Progenitor cell of endocrine pancreas (in vitro differentiated cells): ENCODE data around the gene NPL. TPM values are rescaled to one million over a fixed set of nuclear protein-coding genes. Genes with fewer than 3 reads are reported as not detected.

ENCODE experiments used
- DNase-seq: peaks from one replicate; pipeline ENCODE4 v3.0.0; 2021; ENCODE audit warnings: low spot score; ENCODE audit not compliant: unreplicated experiment
- H3K27ac Mint-ChIP-seq: 2 replicates; pipeline ENCODE4 v1.8.0; 2021; ENCODE audit warnings: mild to moderate bottlenecking, moderate library complexity, mixed read lengths
- H3K27me3 Mint-ChIP-seq: 2 replicates; pipeline ENCODE4 v1.8.0; 2021; ENCODE audit warnings: mixed read lengths
- H3K36me3 Mint-ChIP-seq: 2 replicates; pipeline ENCODE4 v1.8.0; 2022; ENCODE audit warnings: mixed read lengths; ENCODE audit not compliant: insufficient read depth
- H3K4me1 Mint-ChIP-seq: 2 replicates; pipeline ENCODE4 v1.8.0; 2021; ENCODE audit warnings: low read depth, mixed read lengths
- H3K4me3 Mint-ChIP-seq: 2 replicates; pipeline ENCODE4 v1.8.0; 2021; ENCODE audit warnings: low read depth, mild to moderate bottlenecking, moderate library complexity, mixed read lengths
- H3K9me3 Mint-ChIP-seq: 2 replicates; pipeline ENCODE4 v1.8.0; 2021; ENCODE audit warnings: low read depth, mixed read lengths
- CTCF ChIP-seq: fragments of 200-600 bp; sonication (generic); IDR thresholded peaks from one replicate; pipeline ENCODE4 v1.5.0; 2021; ENCODE audit warnings: antibody characterized with exemption, mild to moderate bottlenecking; ENCODE audit not compliant: unreplicated experiment
- total RNA-seq: library from RNA; stranded (reverse); gene quantifications from 2 replicates; pipeline ENCODE4 v1.2.1, GENCODE V29; 2021

The NPL gene
- total RNA-seq, 1 donor from 2014 or later, result 2.0 TPM

- peaks cover 2% of the 10 kb centered on the region for H3K4me1 Mint-ChIP-seq
- H3K4me3 Mint-ChIP-seq, result no peak overlapping the region
- H3K9me3 Mint-ChIP-seq, result no peaks in the 10 kb centered on the region
- H3K27me3 Mint-ChIP-seq, result peaks cover 34% of the 10 kb centered on the region
- no peak for DNase-seq
- no peak overlapping the region for H3K27ac Mint-ChIP-seq
- TF ChIP-seq CTCF, result no peak
- no peaks in the 10 kb centered on the region for H3K36me3 Mint-ChIP-seq
Measured at GRCh38 chr1:182785181-182785580, 4.4 kb upstream of the NPL start.

- no peaks in the 10 kb centered on the region for H3K9me3 Mint-ChIP-seq
- no peaks in the 10 kb centered on the region for H3K36me3 Mint-ChIP-seq
- H3K4me3 Mint-ChIP-seq, result no peak overlapping the region
- H3K27me3 Mint-ChIP-seq, result peaks cover 40% of the 10 kb centered on the region
- TF ChIP-seq CTCF, result peak; percentile 78
- peaks cover 5% of the 10 kb centered on the region for H3K4me1 Mint-ChIP-seq
- peak; percentile 44 for DNase-seq
- no peak overlapping the region for H3K27ac Mint-ChIP-seq
Measured at GRCh38 chr1:182786223-182786994, 3.2 kb upstream of the NPL start.

GRCh38 chr1:182786995-182787324, 2.6 kb upstream of the NPL start:
- Mint-ChIP-seq H3K27me3 (peaks cover 40% of the 10 kb centered on the region), H3K9me3 (no peaks in the 10 kb centered on the region), H3K27ac (no peak overlapping the region), H3K36me3 (no peaks in the 10 kb centered on the region), H3K4me3 (no peak overlapping the region), H3K4me1 (peaks cover 5% of the 10 kb centered on the region)
- DNase-seq, result no peak
- TF ChIP-seq CTCF, result no peak

GRCh38 chr1:182791281-182792179, 2.0 kb downstream of the NPL start:
- Mint-ChIP-seq H3K9me3 (no peaks in the 10 kb centered on the region), H3K4me1 (peaks cover 2% of the 10 kb centered on the region), H3K36me3 (no peaks in the 10 kb centered on the region), H3K4me3 (no peak overlapping the region), H3K27ac (no peak overlapping the region), H3K27me3 (peaks cover 38% of the 10 kb centered on the region)
- no peak for TF ChIP-seq CTCF
- no peak for DNase-seq

- Mint-ChIP-seq H3K36me3 (no peaks in the 10 kb centered on the region), H3K27me3 (peaks cover 14% of the 10 kb centered on the region), H3K4me3 (no peak overlapping the region), H3K9me3 (no peaks in the 10 kb centered on the region), H3K4me1 (peaks cover 2% of the 10 kb centered on the region), H3K27ac (no peak overlapping the region)
- DNase-seq, result no peak
- TF ChIP-seq CTCF, result no peak
Measured at GRCh38 chr1:182794091-182794490, 4.5 kb downstream of the NPL start.
